DOHH2 (cell line): ENCODE data around the gene SUFU.

Experiments used
- H3F3A ChIP-seq: fragments of 200-600 bp; sonication (generic), shearing (Covaris generic); 2 replicates; pipeline ENCODE4 v1.6.0; 2016; ENCODE audit warnings: antibody characterized with exemption, mild to moderate bottlenecking; ENCODE audit not compliant: control insufficient read depth, insufficient read depth
- H3K27ac ChIP-seq: fragments of 200-600 bp; sonication (generic); 2 replicates; pipeline ENCODE4 v1.5.1; 2014; ENCODE audit warnings: low read depth, mild to moderate bottlenecking, low read length, moderate library complexity
- H3K27me3 ChIP-seq: fragments of 200-600 bp; sonication (generic); 2 replicates; pipeline ENCODE4 v1.6.1; 2014; ENCODE audit warnings: mild to moderate bottlenecking, low read length, mixed read lengths; ENCODE audit not compliant: control insufficient read depth
- H3K36me3 ChIP-seq: fragments of 200-600 bp; sonication (generic); 2 replicates; pipeline ENCODE4 v1.6.1; 2014; ENCODE audit warnings: mild to moderate bottlenecking, low read length, moderate library complexity, mixed read lengths; ENCODE audit not compliant: control insufficient read depth
- H3K4me1 ChIP-seq: fragments of 200-600 bp; sonication (generic); 2 replicates; pipeline ENCODE4 v1.6.1; 2014; ENCODE audit warnings: mild to moderate bottlenecking, low read length, mixed read lengths; ENCODE audit not compliant: control insufficient read depth
- H3K4me2 ChIP-seq: fragments of 200-600 bp; sonication (generic); 2 replicates; pipeline ENCODE4 v1.6.0; 2014; ENCODE audit warnings: mild to moderate bottlenecking, low read length, moderate library complexity
- H3K4me3 ChIP-seq: fragments of 200-600 bp; sonication (generic); 2 replicates; pipeline ENCODE4 v1.5.1; 2014; ENCODE audit warnings: mild to moderate bottlenecking, low read length, mixed read lengths
- H3K79me2 ChIP-seq: fragments of 200-600 bp; sonication (generic); 2 replicates; pipeline ENCODE4 v1.6.1; 2014; ENCODE audit warnings: mild to moderate bottlenecking, low read length, mixed read lengths; ENCODE audit not compliant: control insufficient read depth
- H3K9me2 ChIP-seq: fragments of 200-600 bp; sonication (generic); replicated peaks from 2 replicates; pipeline ENCODE4 v1.6.1; 2014; ENCODE audit warnings: mild to moderate bottlenecking, low read length, mixed read lengths; ENCODE audit not compliant: control insufficient read depth
- H3K9me3 ChIP-seq: fragments of 200-600 bp; sonication (generic); 2 replicates; pipeline ENCODE4 v1.6.1; 2014; ENCODE audit warnings: antibody characterized with exemption, low read length, mixed read lengths; ENCODE audit not compliant: control insufficient read depth, insufficient read depth
- H4K20me1 ChIP-seq: fragments of 200-600 bp; sonication (generic); 2 replicates; pipeline ENCODE4 v1.6.0; 2014; ENCODE audit warnings: low read depth, mild to moderate bottlenecking, antibody characterized with exemption, low read length, moderate library complexity; ENCODE audit not compliant: control insufficient read depth, insufficient read depth
- EZH2phosphoT487 ChIP-seq: fragments of 200-600 bp; sonication (generic); IDR thresholded peaks from 2 replicates; pipeline ENCODE4 v1.6.1; 2017; ENCODE audit warnings: borderline replicate concordance, mild to moderate bottlenecking, antibody characterized with exemption, low read length, moderate library complexity, mixed read lengths
- TF ChIP-seq, protein P1 (sequence below): fragments of 200-600 bp; sonication (generic); IDR thresholded peaks from one replicate; pipeline ENCODE4 v1.5.1; 2014; ENCODE audit warnings: antibody characterized with exemption, mild to moderate bottlenecking, low read depth, low read length; ENCODE audit not compliant: poor library complexity, severe bottlenecking

SUFU gene

GRCh38 chr10:102501201-102502028 is 2.4 kb upstream of the SUFU start:
- peaks cover 75% of the 10 kb centered on the region for H3K79me2 ChIP-seq
- H3K4me3 ChIP-seq, result peak overlapping the region; percentile 92
- H3K27me3 ChIP-seq, result no peaks in the 10 kb centered on the region
- H3K4me1 ChIP-seq, result peaks cover 33% of the 10 kb centered on the region
- H3F3A ChIP-seq, result peaks cover 7% of the 10 kb centered on the region
- peaks cover 7% of the 10 kb centered on the region for H3K36me3 ChIP-seq
- TF ChIP-seq, protein P1, sequence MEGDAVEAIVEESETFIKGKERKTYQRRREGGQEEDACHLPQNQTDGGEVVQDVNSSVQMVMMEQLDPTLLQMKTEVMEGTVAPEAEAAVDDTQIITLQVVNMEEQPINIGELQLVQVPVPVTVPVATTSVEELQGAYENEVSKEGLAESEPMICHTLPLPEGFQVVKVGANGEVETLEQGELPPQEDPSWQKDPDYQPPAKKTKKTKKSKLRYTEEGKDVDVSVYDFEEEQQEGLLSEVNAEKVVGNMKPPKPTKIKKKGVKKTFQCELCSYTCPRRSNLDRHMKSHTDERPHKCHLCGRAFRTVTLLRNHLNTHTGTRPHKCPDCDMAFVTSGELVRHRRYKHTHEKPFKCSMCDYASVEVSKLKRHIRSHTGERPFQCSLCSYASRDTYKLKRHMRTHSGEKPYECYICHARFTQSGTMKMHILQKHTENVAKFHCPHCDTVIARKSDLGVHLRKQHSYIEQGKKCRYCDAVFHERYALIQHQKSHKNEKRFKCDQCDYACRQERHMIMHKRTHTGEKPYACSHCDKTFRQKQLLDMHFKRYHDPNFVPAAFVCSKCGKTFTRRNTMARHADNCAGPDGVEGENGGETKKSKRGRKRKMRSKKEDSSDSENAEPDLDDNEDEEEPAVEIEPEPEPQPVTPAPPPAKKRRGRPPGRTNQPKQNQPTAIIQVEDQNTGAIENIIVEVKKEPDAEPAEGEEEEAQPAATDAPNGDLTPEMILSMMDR, result no peak
- TF ChIP-seq EZH2phosphoT487, result no peak
- peak overlapping the region; percentile 71 for H3K4me2 ChIP-seq
- H3K27ac ChIP-seq, result no peak overlapping the region
- no peaks in the 10 kb centered on the region for H3K9me3 ChIP-seq
- H4K20me1 ChIP-seq, result peaks cover 17% of the 10 kb centered on the region
- H3K9me2 ChIP-seq, result no peaks in the 10 kb centered on the region

DNA sequence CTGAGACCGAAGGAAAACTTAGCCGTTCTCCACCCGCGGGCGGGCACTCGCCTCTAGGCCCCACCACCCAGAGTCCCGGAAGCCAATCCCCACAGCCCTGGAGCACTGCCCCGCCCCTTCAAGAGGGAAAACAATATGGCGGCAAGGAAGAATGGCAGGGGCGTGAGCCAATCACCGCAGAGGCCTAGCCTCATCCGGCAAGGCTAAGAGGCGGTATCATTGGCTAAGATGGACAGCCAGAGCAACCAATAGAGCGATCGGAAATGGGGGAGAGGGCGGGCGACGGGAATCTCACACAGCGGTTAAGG is 1.8 kb upstream of the SUFU start:
- Histone ChIP-seq H3K79me2 (peaks cover 73% of the 10 kb centered on the region), H3F3A (peaks cover 7% of the 10 kb centered on the region), H3K27ac (peak overlapping the region; percentile 53), H4K20me1 (peaks cover 16% of the 10 kb centered on the region), H3K4me2 (peak overlapping the region; percentile 75), H3K9me3 (no peaks in the 10 kb centered on the region), H3K4me3 (peak overlapping the region; percentile 92), H3K27me3 (no peaks in the 10 kb centered on the region), H3K36me3 (peaks cover 6% of the 10 kb centered on the region; the same call in 1 of the 2 replicates), H3K4me1 (peaks cover 33% of the 10 kb centered on the region), H3K9me2 (no peaks in the 10 kb centered on the region)
- TF ChIP-seq, protein P1, result no peak
- no peak for TF ChIP-seq EZH2phosphoT487

GRCh38 chr10:102502337-102503151 is 1.2 kb upstream of the SUFU start, which contains the start of gene ACTR1A:
ACTR1A (minus strand) TSS chr10:102502712; CDS start chr10:102502647, 65 bp downstream.
- Histone ChIP-seq H3K27ac (peak within 1 kb of the TSS; percentile 53), H3K36me3 (peaks cover 6% of the 10 kb centered on the region; the same call in 1 of the 2 replicates), H3K4me2 (peak within 1 kb of the TSS; percentile 75), H3K79me2 (peaks cover 68% of the 10 kb centered on the region), H3F3A (peaks cover 7% of the 10 kb centered on the region), H3K27me3 (no peaks in the 10 kb centered on the region), H3K4me3 (peak within 1 kb of the TSS; percentile 92), H4K20me1 (peaks cover 13% of the 10 kb centered on the region), H3K4me1 (peaks cover 33% of the 10 kb centered on the region), H3K9me2 (no peaks in the 10 kb centered on the region), H3K9me3 (no peaks in the 10 kb centered on the region)
- TF ChIP-seq, protein P1, result no peak
